ENCODE measurements around the gene CIITA. TPM values are rescaled to one million over a fixed set of nuclear protein-coding genes. Genes with fewer than 3 reads are reported as not detected.

CIITA gene
- total and polyA plus RNA-seq, 2 experiments from 2014 or later, result 0.06 to 1.1 TPM

DNA sequence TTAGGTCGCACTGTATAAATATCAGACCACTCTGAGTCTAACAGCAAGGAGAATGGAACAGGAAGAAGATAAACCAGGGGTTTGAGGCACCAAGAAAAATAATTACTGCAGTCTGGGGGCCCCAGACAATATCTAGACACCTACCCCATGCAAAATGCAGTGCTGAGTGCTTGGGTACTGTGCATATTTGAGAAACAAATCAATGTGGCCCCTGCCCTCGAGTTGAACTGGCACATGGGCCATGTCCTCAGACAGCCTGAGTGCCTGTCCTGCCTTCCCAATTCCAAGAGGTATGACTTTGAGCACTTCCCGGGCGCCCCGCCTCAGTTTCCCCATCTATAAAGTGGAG is 6.2 kb upstream of the CIITA start:
- TF ChIP-seq, protein P1, sequence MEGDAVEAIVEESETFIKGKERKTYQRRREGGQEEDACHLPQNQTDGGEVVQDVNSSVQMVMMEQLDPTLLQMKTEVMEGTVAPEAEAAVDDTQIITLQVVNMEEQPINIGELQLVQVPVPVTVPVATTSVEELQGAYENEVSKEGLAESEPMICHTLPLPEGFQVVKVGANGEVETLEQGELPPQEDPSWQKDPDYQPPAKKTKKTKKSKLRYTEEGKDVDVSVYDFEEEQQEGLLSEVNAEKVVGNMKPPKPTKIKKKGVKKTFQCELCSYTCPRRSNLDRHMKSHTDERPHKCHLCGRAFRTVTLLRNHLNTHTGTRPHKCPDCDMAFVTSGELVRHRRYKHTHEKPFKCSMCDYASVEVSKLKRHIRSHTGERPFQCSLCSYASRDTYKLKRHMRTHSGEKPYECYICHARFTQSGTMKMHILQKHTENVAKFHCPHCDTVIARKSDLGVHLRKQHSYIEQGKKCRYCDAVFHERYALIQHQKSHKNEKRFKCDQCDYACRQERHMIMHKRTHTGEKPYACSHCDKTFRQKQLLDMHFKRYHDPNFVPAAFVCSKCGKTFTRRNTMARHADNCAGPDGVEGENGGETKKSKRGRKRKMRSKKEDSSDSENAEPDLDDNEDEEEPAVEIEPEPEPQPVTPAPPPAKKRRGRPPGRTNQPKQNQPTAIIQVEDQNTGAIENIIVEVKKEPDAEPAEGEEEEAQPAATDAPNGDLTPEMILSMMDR (IDR thresholded peaks at IDR 0.05; ENCODE audit: low read depth, low read length), result no peak
- Histone ChIP-seq H3K4me3 (no peak overlapping the region), H3K4me1 (ENCODE audit: low read depth) (no peaks in the 10 kb centered on the region), H3K9me3 (ENCODE audit: low read depth) (no peaks in the 10 kb centered on the region), H3K36me3 (no peaks in the 10 kb centered on the region), H3K27me3 (peaks cover 40% of the 10 kb centered on the region), H3K27ac (no peak overlapping the region)
- no peak for DNase-seq (ENCODE audit: low read depth in 1 of 2, low spot score in 1 of 2)

DNA sequence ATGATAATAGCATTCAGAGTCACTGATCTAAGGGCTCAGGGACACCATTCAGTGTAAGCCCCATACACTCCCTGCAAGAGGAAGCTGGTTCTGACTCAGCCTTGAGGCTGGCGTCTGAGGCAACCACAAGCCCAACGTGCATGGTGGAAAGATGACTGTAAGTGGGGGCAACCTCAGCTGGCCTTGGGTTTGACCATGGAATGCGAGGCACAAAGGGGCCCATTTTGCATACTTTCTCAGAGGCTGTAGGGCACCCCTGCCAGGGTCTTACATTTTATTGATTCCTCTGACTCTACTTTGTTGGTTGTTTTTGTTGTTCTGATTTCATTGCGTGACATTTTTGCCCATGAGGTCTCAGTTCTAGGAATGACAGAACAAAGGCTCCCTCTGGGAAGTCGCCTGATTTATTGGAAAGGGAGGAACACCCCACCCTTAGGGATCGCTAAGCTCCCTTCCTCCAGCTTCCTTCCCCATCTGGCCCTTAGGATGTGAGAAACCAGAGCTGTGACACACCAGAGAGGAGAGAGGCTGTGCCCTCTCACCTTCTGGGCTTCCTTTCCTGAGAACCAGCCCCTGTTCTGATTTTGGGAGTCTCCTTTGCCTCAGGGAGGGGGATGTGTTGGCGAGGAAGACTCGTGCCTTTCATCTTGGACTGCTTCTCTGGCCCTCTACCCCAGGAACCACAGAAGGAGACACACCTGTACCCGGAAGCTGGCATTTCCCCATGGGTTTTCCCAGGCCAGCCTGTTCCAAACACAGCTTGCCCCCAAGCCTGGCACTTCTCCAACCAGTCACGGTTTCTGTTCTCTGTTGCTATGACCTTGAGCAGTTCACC is 5.6 kb upstream of the CIITA start:
- peak in 1 of 2 donors; percentile 72 for DNase-seq (ENCODE audit: low read depth in 1 of 2, low spot score in 1 of 2)

DNA sequence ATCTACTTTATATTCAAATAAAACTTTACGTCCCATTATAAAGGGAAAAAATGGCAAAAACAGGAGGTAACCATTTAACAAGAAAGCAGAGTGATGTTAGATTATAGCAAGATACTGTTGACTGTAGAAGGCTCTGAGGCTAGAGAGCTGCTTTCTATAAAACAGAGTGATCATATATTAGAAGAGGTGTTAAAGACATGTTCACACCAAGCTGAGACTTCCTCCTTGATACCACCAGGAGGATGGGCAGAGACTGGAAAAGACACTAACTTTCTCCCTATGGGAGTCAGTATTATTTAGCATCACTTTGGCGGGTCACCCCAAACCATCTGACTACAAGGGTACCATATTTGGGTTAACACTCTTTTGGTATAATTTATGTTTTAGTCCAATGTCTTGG is 687 bp upstream of the CIITA start:
- Histone ChIP-seq H3K4me3 (no peak overlapping the region), H3K36me3 (no peaks in the 10 kb centered on the region), H3K9me3 (ENCODE audit: low read depth) (no peaks in the 10 kb centered on the region), H3K4me1 (ENCODE audit: low read depth) (no peaks in the 10 kb centered on the region), H3K27me3 (peaks cover 83% of the 10 kb centered on the region), H3K27ac (no peak overlapping the region)
- no peak for DNase-seq (ENCODE audit: low read depth in 1 of 2, low spot score in 1 of 2)
- TF ChIP-seq, protein P1 (IDR thresholded peaks at IDR 0.05; ENCODE audit: low read depth, low read length), result no peak

More for the DNA sequence above, 5.6 kb upstream of the CIITA start:
- Histone ChIP-seq H3K4me3 (no peak overlapping the region), H3K4me1 (ENCODE audit: low read depth) (no peaks in the 10 kb centered on the region), H3K27ac (no peak overlapping the region), H3K36me3 (no peaks in the 10 kb centered on the region), H3K9me3 (ENCODE audit: low read depth) (no peaks in the 10 kb centered on the region), H3K27me3 (peaks cover 41% of the 10 kb centered on the region)
- TF ChIP-seq, protein P1 (IDR thresholded peaks at IDR 0.05; ENCODE audit: low read depth, low read length), result no peak

DNA sequence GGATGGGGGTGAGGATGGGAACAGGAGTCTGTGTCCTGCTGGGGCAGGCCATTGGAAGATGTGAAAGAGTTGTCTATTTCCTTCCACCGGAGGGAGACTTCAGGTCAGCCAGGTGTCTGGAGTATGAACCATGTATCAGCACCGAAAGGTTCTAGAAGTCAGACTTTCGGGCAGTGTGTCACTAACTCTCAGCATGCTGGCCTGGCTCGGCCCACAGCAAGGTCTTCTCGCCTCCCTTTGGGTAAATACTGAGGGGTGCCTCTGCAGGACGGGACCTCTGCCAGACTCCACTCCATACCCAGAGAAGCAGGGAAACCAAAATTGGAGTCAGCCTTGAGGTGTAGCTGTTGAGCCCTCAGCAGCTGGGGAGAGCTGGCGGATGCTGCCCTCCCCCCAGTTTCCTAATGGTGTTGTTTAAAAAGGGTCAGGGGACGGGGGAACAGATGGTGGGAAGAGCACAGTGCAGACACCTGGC is 507 bp downstream of the CIITA start:
- Histone ChIP-seq H3K9me3 (ENCODE audit: low read depth) (no peaks in the 10 kb centered on the region), H3K36me3 (no peaks in the 10 kb centered on the region), H3K4me1 (ENCODE audit: low read depth) (no peaks in the 10 kb centered on the region), H3K27ac (no peak overlapping the region), H3K27me3 (peaks cover 79% of the 10 kb centered on the region), H3K4me3 (no peak overlapping the region)
- TF ChIP-seq, protein P1 (IDR thresholded peaks at IDR 0.05; ENCODE audit: low read depth, low read length), result no peak
- no peak for DNase-seq (ENCODE audit: low read depth in 1 of 2, low spot score in 1 of 2)

DNA sequence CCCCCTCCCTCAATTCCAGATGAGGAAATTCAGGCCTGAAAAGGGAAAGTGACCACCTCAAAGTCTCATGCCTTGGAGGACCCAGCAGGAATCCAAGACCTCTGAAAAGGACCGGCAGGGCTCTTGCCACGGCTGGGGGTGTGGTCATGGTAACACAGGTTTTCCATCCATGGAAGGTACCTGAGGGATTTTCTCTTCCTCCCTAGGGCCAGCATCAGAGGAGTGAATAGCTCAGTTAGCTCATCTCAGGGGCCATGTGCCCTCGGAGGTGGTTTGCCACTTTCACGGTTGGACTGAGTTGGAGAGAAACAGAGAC is 1.3 kb downstream of the CIITA start:
- Histone ChIP-seq H3K27ac (no peak overlapping the region), H3K4me3 (no peak overlapping the region), H3K4me1 (ENCODE audit: low read depth) (no peaks in the 10 kb centered on the region), H3K9me3 (ENCODE audit: low read depth) (no peaks in the 10 kb centered on the region), H3K36me3 (no peaks in the 10 kb centered on the region), H3K27me3 (peaks cover 74% of the 10 kb centered on the region)
- TF ChIP-seq, protein P1 (IDR thresholded peaks at IDR 0.05; ENCODE audit: low read depth, low read length), result no peak
- DNase-seq (ENCODE audit: low read depth in 1 of 2, low spot score in 1 of 2), result no peak
